Measurements from ENCODE around the gene ZNF263. TPM values are rescaled to one million over a fixed set of nuclear protein-coding genes. Genes with fewer than 3 reads are reported as not detected.
A peak's percentile ranks its signal among the peaks of the same experiment; 100 is the strongest.

ZNF263 gene
- total RNA-seq, 1 experiment from 2014 or later = 29.5 TPM

- Mint-ChIP-seq H3K36me3 (peaks cover 80% of the 10 kb centered on the region), H3K27ac (no peak overlapping the region), H3K9me3 (peaks cover 91% of the 10 kb centered on the region), H3K27me3 (ENCODE audit: low read depth) (peaks cover 52% of the 10 kb centered on the region), H3K4me3 (no peak overlapping the region), H3K4me1 (no peaks in the 10 kb centered on the region)
- TF ChIP-seq PREB (CRISPR knock-in tag; IDR thresholded peaks at IDR 0.05; ENCODE audit: borderline replicate concordance) = no peak
- TF ChIP-seq, protein P1, sequence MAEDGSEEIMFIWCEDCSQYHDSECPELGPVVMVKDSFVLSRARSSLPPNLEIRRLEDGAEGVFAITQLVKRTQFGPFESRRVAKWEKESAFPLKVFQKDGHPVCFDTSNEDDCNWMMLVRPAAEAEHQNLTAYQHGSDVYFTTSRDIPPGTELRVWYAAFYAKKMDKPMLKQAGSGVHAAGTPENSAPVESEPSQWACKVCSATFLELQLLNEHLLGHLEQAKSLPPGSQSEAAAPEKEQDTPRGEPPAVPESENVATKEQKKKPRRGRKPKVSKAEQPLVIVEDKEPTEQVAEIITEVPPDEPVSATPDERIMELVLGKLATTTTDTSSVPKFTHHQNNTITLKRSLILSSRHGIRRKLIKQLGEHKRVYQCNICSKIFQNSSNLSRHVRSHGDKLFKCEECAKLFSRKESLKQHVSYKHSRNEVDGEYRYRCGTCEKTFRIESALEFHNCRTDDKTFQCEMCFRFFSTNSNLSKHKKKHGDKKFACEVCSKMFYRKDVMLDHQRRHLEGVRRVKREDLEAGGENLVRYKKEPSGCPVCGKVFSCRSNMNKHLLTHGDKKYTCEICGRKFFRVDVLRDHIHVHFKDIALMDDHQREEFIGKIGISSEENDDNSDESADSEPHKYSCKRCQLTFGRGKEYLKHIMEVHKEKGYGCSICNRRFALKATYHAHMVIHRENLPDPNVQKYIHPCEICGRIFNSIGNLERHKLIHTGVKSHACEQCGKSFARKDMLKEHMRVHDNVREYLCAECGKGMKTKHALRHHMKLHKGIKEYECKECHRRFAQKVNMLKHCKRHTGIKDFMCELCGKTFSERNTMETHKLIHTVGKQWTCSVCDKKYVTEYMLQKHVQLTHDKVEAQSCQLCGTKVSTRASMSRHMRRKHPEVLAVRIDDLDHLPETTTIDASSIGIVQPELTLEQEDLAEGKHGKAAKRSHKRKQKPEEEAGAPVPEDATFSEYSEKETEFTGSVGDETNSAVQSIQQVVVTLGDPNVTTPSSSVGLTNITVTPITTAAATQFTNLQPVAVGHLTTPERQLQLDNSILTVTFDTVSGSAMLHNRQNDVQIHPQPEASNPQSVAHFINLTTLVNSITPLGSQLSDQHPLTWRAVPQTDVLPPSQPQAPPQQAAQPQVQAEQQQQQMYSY (CRISPR knock-in tag; IDR thresholded peaks at IDR 0.05) = no peak
- no peak for TF ChIP-seq FOXJ3 (CRISPR knock-in tag; IDR thresholded peaks at IDR 0.05; ENCODE audit: borderline replicate concordance)
- TF ChIP-seq GTF2I (CRISPR knock-in tag; conservative IDR thresholded peaks at IDR 0.05) = peak; percentile 92
- TF ChIP-seq, protein P2, sequence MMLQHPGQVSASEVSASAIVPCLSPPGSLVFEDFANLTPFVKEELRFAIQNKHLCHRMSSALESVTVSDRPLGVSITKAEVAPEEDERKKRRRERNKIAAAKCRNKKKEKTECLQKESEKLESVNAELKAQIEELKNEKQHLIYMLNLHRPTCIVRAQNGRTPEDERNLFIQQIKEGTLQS (CRISPR knock-in tag; conservative IDR thresholded peaks at IDR 0.05) = no peak
- no peak for TF ChIP-seq ETV6 (CRISPR knock-in tag; IDR thresholded peaks at IDR 0.05)
- TF ChIP-seq, protein P3, sequence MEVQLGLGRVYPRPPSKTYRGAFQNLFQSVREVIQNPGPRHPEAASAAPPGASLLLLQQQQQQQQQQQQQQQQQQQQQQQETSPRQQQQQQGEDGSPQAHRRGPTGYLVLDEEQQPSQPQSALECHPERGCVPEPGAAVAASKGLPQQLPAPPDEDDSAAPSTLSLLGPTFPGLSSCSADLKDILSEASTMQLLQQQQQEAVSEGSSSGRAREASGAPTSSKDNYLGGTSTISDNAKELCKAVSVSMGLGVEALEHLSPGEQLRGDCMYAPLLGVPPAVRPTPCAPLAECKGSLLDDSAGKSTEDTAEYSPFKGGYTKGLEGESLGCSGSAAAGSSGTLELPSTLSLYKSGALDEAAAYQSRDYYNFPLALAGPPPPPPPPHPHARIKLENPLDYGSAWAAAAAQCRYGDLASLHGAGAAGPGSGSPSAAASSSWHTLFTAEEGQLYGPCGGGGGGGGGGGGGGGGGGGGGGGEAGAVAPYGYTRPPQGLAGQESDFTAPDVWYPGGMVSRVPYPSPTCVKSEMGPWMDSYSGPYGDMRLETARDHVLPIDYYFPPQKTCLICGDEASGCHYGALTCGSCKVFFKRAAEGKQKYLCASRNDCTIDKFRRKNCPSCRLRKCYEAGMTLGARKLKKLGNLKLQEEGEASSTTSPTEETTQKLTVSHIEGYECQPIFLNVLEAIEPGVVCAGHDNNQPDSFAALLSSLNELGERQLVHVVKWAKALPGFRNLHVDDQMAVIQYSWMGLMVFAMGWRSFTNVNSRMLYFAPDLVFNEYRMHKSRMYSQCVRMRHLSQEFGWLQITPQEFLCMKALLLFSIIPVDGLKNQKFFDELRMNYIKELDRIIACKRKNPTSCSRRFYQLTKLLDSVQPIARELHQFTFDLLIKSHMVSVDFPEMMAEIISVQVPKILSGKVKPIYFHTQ (CRISPR knock-in tag; IDR thresholded peaks at IDR 0.05) = no peak
- TF ChIP-seq ZBTB21 (CRISPR knock-in tag; IDR thresholded peaks at IDR 0.05; ENCODE audit: borderline replicate concordance) = no peak
- no peak for TF ChIP-seq NR3C1 (CRISPR knock-in tag; conservative IDR thresholded peaks at IDR 0.05; ENCODE audit: low read depth)
- POLR2A ChIA-PET = no interaction called here
- CTCF ChIA-PET = interaction anchor here (0.6 kb wide), 1 partner anchor 347 kb away, joined by 3 read pairs; no protein-coding TSS in a partner anchor
- no peak for ATAC-seq
- DNase-seq (ENCODE audit: low spot score) = no peak
Observed at GRCh38 chr16:3317315-3317999, 34.2 kb downstream of the ZNF263 start.

DNA sequence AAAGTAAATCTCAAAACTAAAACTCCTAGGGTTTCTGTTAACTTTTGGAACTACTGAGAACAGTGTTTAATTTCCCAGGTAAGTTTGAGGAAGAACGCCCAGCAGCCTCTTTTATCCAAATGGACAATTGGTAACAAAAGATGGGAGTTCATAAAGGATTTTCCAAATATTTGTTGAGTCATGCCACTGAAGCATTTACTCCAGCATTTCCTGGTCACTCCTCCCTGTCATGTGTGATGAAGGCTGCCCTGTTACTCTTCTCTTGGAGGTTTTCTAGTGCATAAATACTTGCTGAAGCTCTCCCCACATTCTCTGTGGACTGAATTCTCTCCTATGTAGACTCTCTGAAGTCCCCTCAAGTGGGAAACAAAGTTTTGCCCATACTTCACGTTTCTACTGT lies 38.5 kb downstream of the ZNF263 start:
- ChIA-PET POLR2A (no interaction called here), CTCF (no interaction called here)
- DNase-seq (ENCODE audit: low spot score) (no peak), ATAC-seq (no peak)
- Mint-ChIP-seq H3K4me1 (no peaks in the 10 kb centered on the region), H3K9me3 (peaks cover 68% of the 10 kb centered on the region), H3K4me3 (no peak overlapping the region), H3K27ac (no peak overlapping the region), H3K27me3 (ENCODE audit: low read depth) (peaks cover 60% of the 10 kb centered on the region), H3K36me3 (peaks cover 36% of the 10 kb centered on the region)
- TF ChIP-seq PREB (CRISPR knock-in tag; IDR thresholded peaks at IDR 0.05; ENCODE audit: borderline replicate concordance) = no peak
- TF ChIP-seq FOXP1 (CRISPR knock-in tag; IDR thresholded peaks at IDR 0.05; ENCODE audit: borderline replicate concordance) = no peak
- TF ChIP-seq, protein P4, sequence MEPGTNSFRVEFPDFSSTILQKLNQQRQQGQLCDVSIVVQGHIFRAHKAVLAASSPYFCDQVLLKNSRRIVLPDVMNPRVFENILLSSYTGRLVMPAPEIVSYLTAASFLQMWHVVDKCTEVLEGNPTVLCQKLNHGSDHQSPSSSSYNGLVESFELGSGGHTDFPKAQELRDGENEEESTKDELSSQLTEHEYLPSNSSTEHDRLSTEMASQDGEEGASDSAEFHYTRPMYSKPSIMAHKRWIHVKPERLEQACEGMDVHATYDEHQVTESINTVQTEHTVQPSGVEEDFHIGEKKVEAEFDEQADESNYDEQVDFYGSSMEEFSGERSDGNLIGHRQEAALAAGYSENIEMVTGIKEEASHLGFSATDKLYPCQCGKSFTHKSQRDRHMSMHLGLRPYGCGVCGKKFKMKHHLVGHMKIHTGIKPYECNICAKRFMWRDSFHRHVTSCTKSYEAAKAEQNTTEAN (CRISPR knock-in tag; IDR thresholded peaks at IDR 0.05) = no peak
- TF ChIP-seq MLX (CRISPR knock-in tag; IDR thresholded peaks at IDR 0.05) = no peak
- TF ChIP-seq ESRRA (CRISPR knock-in tag; IDR thresholded peaks at IDR 0.05; ENCODE audit: borderline replicate concordance) = no peak
- TF ChIP-seq ZNF121 (CRISPR knock-in tag; IDR thresholded peaks at IDR 0.05) = no peak
- TF ChIP-seq ZMAT4 (CRISPR knock-in tag; IDR thresholded peaks at IDR 0.05) = no peak
- TF ChIP-seq, protein P1 (CRISPR knock-in tag; IDR thresholded peaks at IDR 0.05) = no peak
- no peak for TF ChIP-seq RELA (CRISPR knock-in tag; IDR thresholded peaks at IDR 0.05; ENCODE audit: borderline replicate concordance)

All from WTC11 (cell line).